ENCODE measurements around the gene TIE1. TPM values are rescaled to one million over a fixed set of nuclear protein-coding genes. Genes with fewer than 3 reads are reported as not detected.

The TIE1 gene
- total and polyA plus RNA-seq, 2 of the 13 experiments (the other 11 are each of a cell fraction or from before 2014, with no cell fraction given): 0.58 to 0.84 TPM

DNA sequence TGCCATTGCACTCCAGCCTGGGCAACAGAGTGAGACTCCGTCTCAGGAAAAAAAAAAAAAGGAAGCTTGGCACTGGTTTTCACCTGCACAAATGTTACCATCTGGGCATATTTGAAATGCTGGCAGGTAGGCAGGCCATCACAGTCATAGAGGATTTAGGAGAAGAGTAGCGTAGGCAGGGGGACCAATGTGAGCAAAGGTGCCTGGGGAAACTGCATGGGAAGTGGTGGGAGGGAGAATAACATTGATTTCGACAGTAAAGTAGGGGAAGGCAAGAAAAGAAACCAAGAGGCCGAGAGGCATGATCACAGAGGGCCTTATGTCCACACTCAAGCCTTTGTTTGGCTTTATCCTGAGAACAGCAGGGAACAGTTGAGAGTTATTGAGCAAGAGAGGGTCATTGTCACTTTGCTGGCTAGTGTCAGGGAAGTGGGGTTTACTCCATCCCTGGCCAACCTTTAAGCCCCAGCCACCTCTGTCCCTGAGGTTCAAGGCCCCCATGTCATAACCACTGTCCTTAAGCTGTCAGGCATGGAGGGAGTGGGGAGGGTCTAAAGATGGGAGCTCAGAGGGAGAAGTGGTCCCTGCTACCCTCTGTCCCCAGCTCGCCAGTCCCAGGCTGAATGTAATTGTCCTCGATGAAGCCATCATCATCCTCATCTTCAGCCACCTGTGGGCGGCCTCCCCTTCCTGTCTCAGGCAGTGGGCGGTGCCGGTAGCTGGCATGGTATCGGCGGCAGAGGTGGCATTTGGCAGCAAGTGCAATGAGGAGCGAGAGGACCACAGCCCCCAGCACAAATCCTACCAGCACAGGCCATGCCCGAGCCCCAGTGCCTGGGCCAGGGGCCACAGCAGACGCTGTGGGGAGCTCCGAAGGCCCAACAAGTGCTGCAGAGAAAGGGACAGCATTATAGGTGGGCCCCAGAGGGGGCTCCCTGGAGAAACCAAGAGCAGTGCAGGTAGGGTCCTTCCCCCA is 18.3 kb upstream of the TIE1 start (continued):
- TF ChIP-seq TEAD2 (CRISPR knock-in tag; IDR thresholded peaks at IDR 0.05) (no peak), SIX4 (CRISPR knock-in tag; IDR thresholded peaks at IDR 0.05) (peak; percentile 52; the same call in 1 of the 2 replicates), HOXA7 (CRISPR knock-in tag; IDR thresholded peaks at IDR 0.05) (no peak), MEIS1 (CRISPR knock-in tag; IDR thresholded peaks at IDR 0.05; ENCODE audit: borderline replicate concordance) (0 out of 2 replicates have a peak, but pooled peaks have one; percentile 40), ZNF33A (CRISPR knock-in tag; IDR thresholded peaks at IDR 0.05; ENCODE audit: borderline replicate concordance) (no peak), NFIB (CRISPR knock-in tag; IDR thresholded peaks at IDR 0.05; ENCODE audit: borderline replicate concordance) (no peak), PHF5A (CRISPR knock-in tag; IDR thresholded peaks at IDR 0.05; ENCODE audit: low read depth, unreplicated experiment) (peak; percentile 79), SRSF4 (IDR thresholded peaks at IDR 0.05; ENCODE audit: low read depth, low read length, poor library complexity, severe bottlenecking) (no peak), RELA (CRISPR knock-in tag; IDR thresholded peaks at IDR 0.05) (no peak), ZNF274 (CRISPR knock-in tag; IDR thresholded peaks at IDR 0.05) (no peak), ASH2L (IDR thresholded peaks at IDR 0.05; ENCODE audit: insufficient read length, low read depth, low read length) (no peak), ZFP82 (CRISPR knock-in tag; IDR thresholded peaks at IDR 0.05; ENCODE audit: borderline replicate concordance) (no peak), ATF7-NPFF (CRISPR knock-in tag; IDR thresholded peaks at IDR 0.05; ENCODE audit: low read depth) (no peak), FOSL1 (CRISPR knock-in tag; IDR thresholded peaks at IDR 0.05; ENCODE audit: borderline replicate concordance) (no peak), ARHGAP35 (CRISPR knock-in tag; IDR thresholded peaks at IDR 0.05; ENCODE audit: borderline replicate concordance) (no peak), RXRA (CRISPR knock-in tag; IDR thresholded peaks at IDR 0.05) (peak; percentile 87; the same call in 1 of the 2 replicates), SIX1 (CRISPR knock-in tag; IDR thresholded peaks at IDR 0.05; ENCODE audit: borderline replicate concordance) (no peak)
- TF ChIP-seq, protein P1, sequence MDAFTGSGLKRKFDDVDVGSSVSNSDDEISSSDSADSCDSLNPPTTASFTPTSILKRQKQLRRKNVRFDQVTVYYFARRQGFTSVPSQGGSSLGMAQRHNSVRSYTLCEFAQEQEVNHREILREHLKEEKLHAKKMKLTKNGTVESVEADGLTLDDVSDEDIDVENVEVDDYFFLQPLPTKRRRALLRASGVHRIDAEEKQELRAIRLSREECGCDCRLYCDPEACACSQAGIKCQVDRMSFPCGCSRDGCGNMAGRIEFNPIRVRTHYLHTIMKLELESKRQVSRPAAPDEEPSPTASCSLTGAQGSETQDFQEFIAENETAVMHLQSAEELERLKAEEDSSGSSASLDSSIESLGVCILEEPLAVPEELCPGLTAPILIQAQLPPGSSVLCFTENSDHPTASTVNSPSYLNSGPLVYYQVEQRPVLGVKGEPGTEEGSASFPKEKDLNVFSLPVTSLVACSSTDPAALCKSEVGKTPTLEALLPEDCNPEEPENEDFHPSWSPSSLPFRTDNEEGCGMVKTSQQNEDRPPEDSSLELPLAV (CRISPR knock-in tag; conservative IDR thresholded peaks at IDR 0.05; ENCODE audit: low read depth): no peak
- TF ChIP-seq, protein P2, sequence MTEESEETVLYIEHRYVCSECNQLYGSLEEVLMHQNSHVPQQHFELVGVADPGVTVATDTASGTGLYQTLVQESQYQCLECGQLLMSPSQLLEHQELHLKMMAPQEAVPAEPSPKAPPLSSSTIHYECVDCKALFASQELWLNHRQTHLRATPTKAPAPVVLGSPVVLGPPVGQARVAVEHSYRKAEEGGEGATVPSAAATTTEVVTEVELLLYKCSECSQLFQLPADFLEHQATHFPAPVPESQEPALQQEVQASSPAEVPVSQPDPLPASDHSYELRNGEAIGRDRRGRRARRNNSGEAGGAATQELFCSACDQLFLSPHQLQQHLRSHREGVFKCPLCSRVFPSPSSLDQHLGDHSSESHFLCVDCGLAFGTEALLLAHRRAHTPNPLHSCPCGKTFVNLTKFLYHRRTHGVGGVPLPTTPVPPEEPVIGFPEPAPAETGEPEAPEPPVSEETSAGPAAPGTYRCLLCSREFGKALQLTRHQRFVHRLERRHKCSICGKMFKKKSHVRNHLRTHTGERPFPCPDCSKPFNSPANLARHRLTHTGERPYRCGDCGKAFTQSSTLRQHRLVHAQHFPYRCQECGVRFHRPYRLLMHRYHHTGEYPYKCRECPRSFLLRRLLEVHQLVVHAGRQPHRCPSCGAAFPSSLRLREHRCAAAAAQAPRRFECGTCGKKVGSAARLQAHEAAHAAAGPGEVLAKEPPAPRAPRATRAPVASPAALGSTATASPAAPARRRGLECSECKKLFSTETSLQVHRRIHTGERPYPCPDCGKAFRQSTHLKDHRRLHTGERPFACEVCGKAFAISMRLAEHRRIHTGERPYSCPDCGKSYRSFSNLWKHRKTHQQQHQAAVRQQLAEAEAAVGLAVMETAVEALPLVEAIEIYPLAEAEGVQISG (CRISPR knock-in tag; IDR thresholded peaks at IDR 0.05): peak; percentile 27; the same call in 1 of the 2 replicates

Data from HepG2 (cell line).